ENCODE data around the gene WDR46. TPM values are rescaled to one million over a fixed set of nuclear protein-coding genes. Genes with fewer than 3 reads are reported as not detected.

Gene WDR46
- total and polyA plus RNA-seq, 7 donors: 15.3 to 51.2 (median 35.7) TPM

DNA sequence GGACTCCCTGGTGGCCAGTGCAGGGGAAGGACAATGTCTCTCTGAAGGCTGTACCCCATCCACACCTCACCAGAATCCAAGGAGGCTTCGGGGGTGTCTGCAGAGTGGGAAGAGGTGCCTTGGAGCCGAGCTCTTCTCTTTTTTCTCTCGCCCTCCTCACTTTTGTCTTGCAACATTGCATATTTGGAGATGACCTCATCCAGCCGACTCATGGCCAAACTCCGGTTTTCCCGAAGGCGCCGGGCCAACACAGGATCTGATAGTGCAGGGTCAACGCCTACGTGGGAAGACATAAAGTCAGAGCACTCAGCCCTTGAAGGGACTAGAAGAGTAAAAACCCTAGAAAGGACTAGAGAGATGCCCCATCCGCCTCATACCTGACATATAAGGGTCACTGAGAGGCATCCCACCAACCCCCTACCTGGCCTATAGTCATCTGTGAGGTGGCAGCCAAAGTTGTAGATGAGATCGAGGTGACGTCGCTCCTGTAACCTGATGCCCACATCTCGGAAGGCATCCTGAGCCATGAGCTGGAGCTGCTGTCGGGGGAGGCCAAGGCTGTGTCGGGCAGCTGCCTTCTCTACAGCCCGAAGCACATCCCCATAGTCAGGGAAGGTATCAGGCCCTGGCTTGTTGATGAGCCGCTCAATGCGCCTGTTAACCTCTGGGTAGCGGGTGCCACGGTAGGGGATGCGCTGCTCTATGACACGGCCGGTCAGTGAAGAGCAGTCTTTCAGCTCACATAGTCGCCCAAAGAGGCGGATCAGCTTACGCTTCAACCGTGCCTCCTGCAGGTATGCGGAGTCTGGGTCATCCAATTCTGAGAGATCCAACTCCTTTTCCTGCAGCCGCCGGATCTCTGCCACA, 31.5 kb upstream of the WDR46 start:
- Histone ChIP-seq H3K27ac (peak overlapping the region; percentile 20 to 46 (median 34)), H3K4me1 (peaks cover 0 to 70% (median 56%) of the 10 kb centered on the region in 4 donors), H3K36me3 (peaks cover 14 to 30% (median 22%) of the 10 kb centered on the region in 4 donors), H3K27me3 (no peaks in the 10 kb centered on the region), H3K4me3 (no peak overlapping the region), H3K9me3 (no peaks in the 10 kb centered on the region)
- WGBS, 2 donors: 88 to 90% methylated on average over 32 of the region's 32 CpGs
- no peak for TF ChIP-seq POLR2A (IDR thresholded peaks at IDR 0.05)
- no peak for TF ChIP-seq POLR2AphosphoS5 (IDR thresholded peaks at IDR 0.05)
- no peak for TF ChIP-seq EP300 (IDR thresholded peaks at IDR 0.05)
- TF ChIP-seq, protein P1, sequence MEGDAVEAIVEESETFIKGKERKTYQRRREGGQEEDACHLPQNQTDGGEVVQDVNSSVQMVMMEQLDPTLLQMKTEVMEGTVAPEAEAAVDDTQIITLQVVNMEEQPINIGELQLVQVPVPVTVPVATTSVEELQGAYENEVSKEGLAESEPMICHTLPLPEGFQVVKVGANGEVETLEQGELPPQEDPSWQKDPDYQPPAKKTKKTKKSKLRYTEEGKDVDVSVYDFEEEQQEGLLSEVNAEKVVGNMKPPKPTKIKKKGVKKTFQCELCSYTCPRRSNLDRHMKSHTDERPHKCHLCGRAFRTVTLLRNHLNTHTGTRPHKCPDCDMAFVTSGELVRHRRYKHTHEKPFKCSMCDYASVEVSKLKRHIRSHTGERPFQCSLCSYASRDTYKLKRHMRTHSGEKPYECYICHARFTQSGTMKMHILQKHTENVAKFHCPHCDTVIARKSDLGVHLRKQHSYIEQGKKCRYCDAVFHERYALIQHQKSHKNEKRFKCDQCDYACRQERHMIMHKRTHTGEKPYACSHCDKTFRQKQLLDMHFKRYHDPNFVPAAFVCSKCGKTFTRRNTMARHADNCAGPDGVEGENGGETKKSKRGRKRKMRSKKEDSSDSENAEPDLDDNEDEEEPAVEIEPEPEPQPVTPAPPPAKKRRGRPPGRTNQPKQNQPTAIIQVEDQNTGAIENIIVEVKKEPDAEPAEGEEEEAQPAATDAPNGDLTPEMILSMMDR (IDR thresholded peaks at IDR 0.05): no peak
- intact Hi-C loops (cut with DNase I): no loop called here
- peak; percentile 82 for DNase-seq

DNA sequence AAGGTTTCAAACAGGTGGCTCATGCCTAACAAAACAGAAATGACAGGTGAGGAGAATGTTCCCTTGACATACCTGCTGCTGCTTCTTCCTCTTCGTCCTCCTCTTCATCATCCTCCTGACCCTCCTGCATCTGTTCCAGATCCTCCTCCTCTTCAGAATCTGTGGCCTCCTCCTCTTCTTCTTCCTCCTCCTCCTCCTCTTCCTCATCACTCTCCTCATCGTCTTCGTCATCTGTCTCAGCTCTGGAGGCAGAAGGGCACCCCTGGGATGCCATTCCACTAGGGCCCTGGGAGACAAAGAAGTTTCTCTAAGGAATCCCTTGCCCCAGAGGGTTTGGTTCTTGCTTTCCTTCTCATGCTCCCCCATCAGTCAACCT, 30.9 kb upstream of the WDR46 start:
- intact Hi-C loops (cut with DNase I): loop anchor here (5.0 kb wide), 1 partner anchor 107 kb away; no protein-coding TSS in a partner anchor
- DNase-seq: no peak
- peaks cover 0 to 76% (median 62%) of the 10 kb centered on the region in 4 donors for H3K4me1 ChIP-seq

DNA sequence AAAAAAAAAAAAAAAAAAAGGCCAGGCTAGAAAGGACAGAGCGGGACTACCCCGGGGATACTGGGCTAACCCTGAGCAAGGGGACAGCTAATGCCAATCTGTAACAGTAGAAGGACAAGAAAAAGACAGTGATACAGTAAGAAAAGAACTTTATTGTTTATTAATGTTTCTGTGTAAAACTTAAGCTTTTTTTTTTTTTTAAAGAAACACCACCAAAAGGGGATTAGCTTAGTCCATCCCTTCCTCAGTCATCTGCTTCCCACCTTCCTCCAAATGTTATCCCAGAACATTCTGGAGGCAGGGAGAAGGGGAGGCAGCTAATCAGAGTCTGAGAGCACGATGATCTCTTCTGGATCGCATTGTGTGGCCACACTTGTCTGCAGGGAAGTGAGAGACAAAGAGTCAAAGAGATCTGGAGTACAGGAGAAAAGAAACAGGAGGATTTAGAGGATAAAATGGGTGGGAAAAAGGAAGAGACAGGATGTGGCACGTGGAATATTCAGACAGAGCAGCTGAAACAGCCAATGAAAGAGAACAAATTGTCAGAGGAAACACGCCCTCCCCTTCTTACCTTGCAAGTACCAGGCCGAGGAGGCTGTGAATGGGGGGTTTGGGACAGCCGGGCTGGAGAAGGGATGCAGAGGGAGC, 29.5 kb upstream of the WDR46 start:
- intact Hi-C loops (cut with DNase I): loop anchor here (5.0 kb wide), 1 partner anchor 109 kb away; no protein-coding TSS in a partner anchor
- Histone ChIP-seq H3K9me3 (no peaks in the 10 kb centered on the region), H3K36me3 (peaks cover 14 to 30% (median 22%) of the 10 kb centered on the region in 4 donors), H3K4me3 (peak overlapping the region in 3 of 4 donors; percentile 51 to 59 (median 57)), H3K4me1 (peaks cover 0 to 74% (median 62%) of the 10 kb centered on the region in 4 donors), H3K27me3 (no peaks in the 10 kb centered on the region), H3K27ac (peak overlapping the region; percentile 84 to 87 (median 84))
- DNase-seq: no peak
- WGBS, 2 donors: 55 to 72% methylated on average over 8 of the region's 8 CpGs
- TF ChIP-seq POLR2AphosphoS5 (IDR thresholded peaks at IDR 0.05): no peak
- TF ChIP-seq, protein P1 (IDR thresholded peaks at IDR 0.05): no peak
- TF ChIP-seq EP300 (IDR thresholded peaks at IDR 0.05): no peak
- no peak for TF ChIP-seq POLR2A (IDR thresholded peaks at IDR 0.05)

More for the DNA sequence above, 30.9 kb upstream of the WDR46 start:
- Histone ChIP-seq H3K9me3 (no peaks in the 10 kb centered on the region), H3K27me3 (no peaks in the 10 kb centered on the region), H3K27ac (peak overlapping the region; percentile 20 to 46 (median 34)), H3K4me3 (no peak overlapping the region), H3K36me3 (peaks cover 14 to 30% (median 22%) of the 10 kb centered on the region in 4 donors)
- 88 to 89% methylated on average over 3 of the region's 3 CpGs for WGBS, 2 donors
- TF ChIP-seq, protein P1 (IDR thresholded peaks at IDR 0.05): no peak
- no peak for TF ChIP-seq POLR2AphosphoS5 (IDR thresholded peaks at IDR 0.05)
- no peak for TF ChIP-seq EP300 (IDR thresholded peaks at IDR 0.05)
- no peak for TF ChIP-seq POLR2A (IDR thresholded peaks at IDR 0.05)

DNA sequence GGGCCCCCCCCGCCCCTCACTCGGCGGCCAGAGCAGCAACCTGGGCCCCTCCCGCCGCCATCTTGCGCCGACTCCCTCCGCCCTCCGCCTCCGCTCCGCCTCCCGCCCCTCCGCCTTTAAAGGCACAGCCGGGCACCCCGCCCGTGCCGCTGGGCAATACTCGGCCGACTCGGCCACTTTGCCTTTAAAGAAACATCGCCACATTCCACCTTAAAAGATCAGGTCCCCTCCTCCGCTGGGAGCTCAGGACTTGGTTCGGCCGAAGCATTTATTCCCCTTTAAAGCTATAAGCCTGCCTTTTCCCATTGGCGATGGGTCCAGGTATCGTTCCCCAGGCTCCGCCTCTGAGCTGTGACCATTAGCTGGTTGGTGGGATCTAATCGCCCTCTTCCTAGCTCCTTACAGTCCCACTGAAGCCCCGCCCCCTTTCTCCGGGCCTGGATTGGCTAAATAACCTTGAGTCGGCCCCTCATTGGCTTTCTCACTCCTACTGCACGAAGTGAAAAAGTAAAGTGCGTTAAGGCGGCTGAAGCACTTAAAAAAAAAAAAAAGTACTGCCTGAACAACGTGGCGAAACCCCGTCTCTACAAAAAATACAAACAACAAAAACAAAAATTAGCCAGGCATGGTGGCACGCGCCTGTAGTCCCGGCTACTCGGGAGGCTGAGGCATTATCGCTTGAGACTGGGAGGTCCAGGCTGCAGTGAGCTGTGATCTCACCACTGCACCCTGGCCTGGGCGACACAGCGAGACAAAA, 28.8 kb upstream of the WDR46 start, which contains the start of gene ZBTB22:
ZBTB22 (minus strand) TSS at position 76 of the 757 bp plus-strand sequence. CDS start 828 bp downstream, outside the sequence.
- Histone ChIP-seq H3K9me3 (no peaks in the 10 kb centered on the region), H3K27ac (peak within 1 kb of the TSS; percentile 84 to 87 (median 84)), H3K36me3 (peaks cover 14 to 30% (median 22%) of the 10 kb centered on the region in 4 donors), H3K4me3 (peak within 1 kb of the TSS; percentile 43 to 59 (median 54)), H3K27me3 (no peaks in the 10 kb centered on the region), H3K4me1 (peaks cover 0 to 78% (median 62%) of the 10 kb centered on the region in 4 donors)
- WGBS, 2 donors: 1% methylated on average over 44 of the region's 44 CpGs
- TF ChIP-seq, protein P1 (IDR thresholded peaks at IDR 0.05): no peak
- TF ChIP-seq EP300 (IDR thresholded peaks at IDR 0.05) (no peak), POLR2AphosphoS5 (IDR thresholded peaks at IDR 0.05) (peak; percentile 57 to 79 (median 66))
- peak; percentile 100 for DNase-seq
- intact Hi-C loops (cut with DNase I): loop anchor here (5.0 kb wide), 1 partner anchor 109 kb away; no protein-coding TSS in a partner anchor

Data from sigmoid colon (tissue), 7 donors.